ENCODE results near the gene KDM3A.
"Not testable (repeated sequence)": the region's sequence is repeated elsewhere in the genome, so short reads cannot be mapped to it uniquely, and the experiment has no call there.

KDM3A gene

GRCh38 chr2:86476918-86477317 is 35.7 kb downstream of the KDM3A start:
- no peak for DNase-seq (ENCODE audit: low read depth)

GRCh38 chr2:86477349-86477748 is 36.2 kb downstream of the KDM3A start:
- no peak for DNase-seq (ENCODE audit: low read depth)

- DNase-seq (ENCODE audit: low read depth): no peak
Measured at GRCh38 chr2:86480105-86480504, 38.9 kb downstream of the KDM3A start.

- DNase-seq (ENCODE audit: low read depth): peak; percentile 15
Measured at GRCh38 chr2:86482034-86482433, 40.9 kb downstream of the KDM3A start.

- no peak for DNase-seq (ENCODE audit: low read depth)
Measured at GRCh38 chr2:86484385-86484784, 43.2 kb downstream of the KDM3A start.

GRCh38 chr2:86485103-86485502 is 43.9 kb downstream of the KDM3A start:
- peak; percentile 7 for DNase-seq (ENCODE audit: low read depth)

- no peak for DNase-seq (ENCODE audit: low read depth)
Measured at GRCh38 chr2:86485802-86486201, 44.6 kb downstream of the KDM3A start.

- no peak for DNase-seq (ENCODE audit: low read depth)
Measured at GRCh38 chr2:86487062-86487461, 45.9 kb downstream of the KDM3A start.

- DNase-seq (ENCODE audit: low read depth): no peak
Measured at GRCh38 chr2:86488561-86489250, 47.5 kb downstream of the KDM3A start.

GRCh38 chr2:86489542-86489941 is 48.4 kb downstream of the KDM3A start:
- DNase-seq (ENCODE audit: low read depth): no peak

GRCh38 chr2:86490245-86490644 is 49.1 kb downstream of the KDM3A start:
- DNase-seq (ENCODE audit: low read depth): no peak

- DNase-seq (ENCODE audit: low read depth): no peak
Measured at GRCh38 chr2:86491088-86491487, 49.9 kb downstream of the KDM3A start.

- DNase-seq (ENCODE audit: low read depth): no peak
Measured at GRCh38 chr2:86492048-86492453, 50.9 kb downstream of the KDM3A start.

GRCh38 chr2:86496391-86496790 is 55.2 kb downstream of the KDM3A start:
- not testable (repeated sequence) for DNase-seq (ENCODE audit: low read depth)

GRCh38 chr2:86498468-86499260 is 57.5 kb downstream of the KDM3A start:
- no peak for DNase-seq (ENCODE audit: low read depth)

GRCh38 chr2:86499326-86499725 is 58.2 kb downstream of the KDM3A start:
- no peak for DNase-seq (ENCODE audit: low read depth)

- no peak for DNase-seq (ENCODE audit: low read depth)
Measured at GRCh38 chr2:86500325-86501083, 59.3 kb downstream of the KDM3A start.

GRCh38 chr2:86507600-86507999 is 66.4 kb downstream of the KDM3A start:
- no peak for DNase-seq (ENCODE audit: low read depth)

GRCh38 chr2:86510436-86510933 is 69.3 kb downstream of the KDM3A start:
- DNase-seq (ENCODE audit: low read depth): no peak

- no peak for DNase-seq (ENCODE audit: low read depth)
Measured at GRCh38 chr2:86512034-86512433, 70.9 kb downstream of the KDM3A start.

- DNase-seq (ENCODE audit: low read depth): no peak
Measured at GRCh38 chr2:86512892-86513291, 71.7 kb downstream of the KDM3A start.

- no peak for DNase-seq (ENCODE audit: low read depth)
Measured at GRCh38 chr2:86513948-86514660, 72.9 kb downstream of the KDM3A start.
